ENCODE data around the gene SLC17A3.

SLC17A3 gene, protein sequence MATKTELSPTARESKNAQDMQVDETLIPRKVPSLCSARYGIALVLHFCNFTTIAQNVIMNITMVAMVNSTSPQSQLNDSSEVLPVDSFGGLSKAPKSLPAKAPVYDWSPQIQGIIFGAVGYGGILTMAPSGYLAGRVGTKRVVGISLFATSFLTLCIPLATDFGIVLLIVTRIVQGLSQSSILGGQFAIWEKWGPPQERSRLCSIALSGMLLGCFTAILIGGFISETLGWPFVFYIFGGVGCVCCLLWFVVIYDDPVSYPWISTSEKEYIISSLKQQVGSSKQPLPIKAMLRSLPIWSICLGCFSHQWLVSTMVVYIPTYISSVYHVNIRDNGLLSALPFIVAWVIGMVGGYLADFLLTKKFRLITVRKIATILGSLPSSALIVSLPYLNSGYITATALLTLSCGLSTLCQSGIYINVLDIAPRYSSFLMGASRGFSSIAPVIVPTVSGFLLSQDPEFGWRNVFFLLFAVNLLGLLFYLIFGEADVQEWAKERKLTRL

DNA sequence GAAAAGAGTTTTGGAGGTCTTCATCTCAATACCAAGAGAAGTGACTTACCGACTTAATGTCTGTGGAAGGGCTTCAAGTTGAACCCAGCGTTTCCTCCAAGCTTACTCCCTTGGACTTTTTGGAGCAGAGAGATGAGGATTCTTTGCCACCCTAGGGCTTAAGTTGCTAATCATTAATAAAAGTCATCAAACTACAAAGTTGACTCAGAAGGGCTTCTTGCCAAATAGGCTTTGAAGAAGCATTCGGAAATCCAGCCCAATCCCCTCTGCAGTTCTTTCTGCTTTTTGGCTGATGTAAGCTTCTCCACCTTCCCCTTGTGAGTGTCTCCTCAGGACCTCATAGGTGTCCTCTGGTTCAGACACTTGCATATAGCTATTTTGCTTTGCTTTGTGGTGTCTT is at the start of gene SLC17A3:
Gene SLC17A3, minus strand, starts transcription at position 126 of the 400 bp plus-strand sequence. CDS start 5,856 bp downstream, outside the sequence.
- DNase-seq = no peak

DNA sequence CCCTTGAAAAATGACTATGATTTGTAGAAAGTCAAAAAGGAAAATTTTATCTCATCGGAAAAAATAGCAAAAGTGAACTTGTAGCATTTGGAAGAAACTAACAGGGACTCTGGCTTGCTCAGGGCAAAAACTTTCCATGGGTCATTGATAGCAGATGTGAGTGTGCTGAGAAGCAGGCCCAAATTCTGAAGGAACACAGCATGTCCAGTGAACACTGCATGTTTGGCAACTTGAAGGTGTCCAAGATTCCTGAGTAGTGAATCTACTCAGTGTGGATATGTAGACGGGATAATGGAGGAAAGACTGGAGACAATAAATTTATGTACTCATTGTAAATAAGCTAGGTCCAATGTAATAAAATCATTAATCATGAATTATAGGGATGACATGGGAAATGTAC is 48.3 kb upstream of the SLC17A3 start:
- no peak for DNase-seq

DNA sequence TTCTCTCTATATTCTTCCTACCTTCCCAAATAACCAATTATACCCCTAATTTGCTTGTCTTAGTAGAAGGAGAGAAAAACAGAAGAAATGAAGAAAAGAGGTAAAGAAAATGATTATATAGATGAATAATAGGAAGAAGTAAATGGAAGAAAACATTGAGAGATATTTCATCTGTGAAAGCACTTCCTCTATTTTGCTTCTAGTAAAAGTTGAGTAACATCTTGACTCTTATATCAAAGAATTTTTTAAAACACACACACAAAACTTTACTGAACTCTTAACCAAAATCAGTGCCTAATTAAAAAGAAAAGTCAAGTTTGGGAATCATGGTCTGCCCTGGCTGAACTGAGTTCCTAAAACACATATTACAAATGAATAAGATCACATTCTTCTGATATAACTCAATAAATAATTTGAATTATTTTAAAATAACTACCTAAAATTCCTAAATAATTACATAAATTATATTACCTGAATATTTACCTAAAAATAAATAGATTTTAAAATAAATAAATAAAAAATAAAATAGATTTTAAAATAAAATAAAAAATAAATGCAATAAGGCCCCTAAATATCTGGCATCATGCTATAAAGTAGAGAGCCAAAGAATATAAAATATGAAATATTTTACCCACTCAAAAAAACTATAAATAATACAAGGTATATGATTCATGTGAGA is 47.6 kb upstream of the SLC17A3 start:
- no peak for DNase-seq

DNA sequence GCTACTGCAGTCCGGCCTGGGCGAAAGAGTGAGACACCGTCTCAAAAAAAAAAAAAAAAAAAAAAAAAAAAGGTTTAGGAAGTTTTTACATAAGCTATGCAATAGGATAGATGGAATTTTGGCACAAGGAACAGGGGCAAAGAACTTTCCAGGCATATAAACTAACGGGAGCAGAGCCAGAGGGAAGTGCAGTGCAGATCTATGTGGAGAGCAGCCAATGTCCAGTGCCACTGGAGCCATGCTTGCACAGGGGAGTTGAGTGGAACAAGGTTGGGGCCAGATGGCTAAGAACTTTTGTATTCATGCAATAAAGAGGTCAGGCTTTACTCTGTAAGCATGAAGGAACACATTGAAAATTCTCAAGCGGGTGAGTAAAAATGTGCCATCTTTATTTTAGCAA is 45.6 kb upstream of the SLC17A3 start:
- no peak for DNase-seq

DNA sequence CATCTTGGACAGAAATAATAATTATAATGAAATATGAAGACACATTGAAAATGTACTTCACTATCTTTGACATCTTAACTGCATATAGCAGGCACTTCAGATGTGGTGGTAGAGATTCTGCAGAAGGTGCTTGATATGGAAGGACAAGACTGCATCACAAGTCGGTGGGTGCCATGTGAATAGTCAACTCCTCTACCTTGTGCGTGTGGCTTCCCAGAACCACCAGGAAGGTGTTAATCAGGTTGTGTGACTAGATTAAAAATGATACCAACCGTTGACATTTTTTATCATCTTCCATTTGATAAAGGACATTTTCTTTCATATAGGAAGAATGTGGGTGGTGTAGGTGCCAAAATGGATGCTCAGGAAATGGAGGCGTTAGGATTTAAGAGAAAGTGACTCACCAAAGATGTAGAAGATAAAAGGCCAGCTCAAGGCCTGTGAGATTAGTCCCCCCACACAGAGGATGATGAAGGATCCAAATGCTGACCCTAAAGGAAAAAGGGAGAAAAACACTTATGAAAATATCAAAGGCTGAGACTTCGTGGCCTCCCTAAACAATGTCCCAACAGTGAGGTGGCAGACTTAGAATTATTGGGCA is 44.1 kb upstream of the SLC17A3 start:
- no peak for DNase-seq

DNA sequence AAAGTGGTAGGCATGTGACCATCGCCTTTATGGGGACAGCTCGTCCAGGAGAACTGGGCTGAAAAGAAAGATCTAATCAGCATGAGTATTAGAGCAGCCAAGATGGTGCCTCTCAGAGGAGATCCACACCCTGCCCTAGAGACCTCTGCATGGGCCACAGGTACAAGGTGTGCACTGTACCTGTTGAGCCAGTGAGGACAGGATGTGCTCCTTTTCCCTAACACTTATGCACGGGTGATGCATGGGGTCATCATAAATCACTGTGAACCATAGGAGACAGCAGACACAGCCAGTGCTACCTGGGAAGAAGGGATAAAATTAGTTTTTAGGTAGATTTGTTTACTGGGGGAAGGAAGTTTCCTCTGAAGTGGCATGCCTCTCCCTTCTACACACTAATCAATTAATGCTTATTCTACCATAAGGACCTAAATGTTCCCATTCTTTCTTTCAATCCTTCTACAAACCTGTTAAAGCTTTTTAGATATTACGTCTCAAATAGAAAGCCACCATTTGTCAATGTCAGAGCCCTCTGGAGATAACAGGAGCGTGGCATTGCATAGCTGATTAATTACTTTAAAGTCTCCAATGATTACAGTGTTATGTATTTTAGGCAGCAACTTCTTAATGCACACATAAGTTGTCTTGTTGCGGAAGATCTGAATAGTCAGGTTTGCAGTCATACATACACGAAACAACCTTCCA is 42.9 kb upstream of the SLC17A3 start:
- no peak for DNase-seq

DNA sequence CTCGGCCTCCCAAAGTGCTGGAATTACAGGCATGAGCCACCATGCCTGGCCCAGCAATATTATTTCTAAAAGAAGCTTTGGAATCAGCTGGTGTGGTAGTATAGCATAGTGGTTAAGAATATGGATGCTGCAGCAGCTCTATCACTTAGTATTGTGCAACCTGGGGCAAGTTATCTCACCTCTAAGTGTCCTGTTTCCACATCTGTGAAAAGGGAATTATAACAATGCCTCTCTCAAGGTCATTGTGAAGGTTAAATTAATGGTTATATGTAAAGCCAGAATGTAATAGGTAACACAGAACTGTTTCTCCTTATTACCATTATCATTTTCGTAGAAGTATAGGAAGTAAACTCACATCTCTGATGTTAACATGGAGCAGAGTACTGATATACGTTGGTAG is 42.3 kb upstream of the SLC17A3 start:
- DNase-seq = no peak

DNA sequence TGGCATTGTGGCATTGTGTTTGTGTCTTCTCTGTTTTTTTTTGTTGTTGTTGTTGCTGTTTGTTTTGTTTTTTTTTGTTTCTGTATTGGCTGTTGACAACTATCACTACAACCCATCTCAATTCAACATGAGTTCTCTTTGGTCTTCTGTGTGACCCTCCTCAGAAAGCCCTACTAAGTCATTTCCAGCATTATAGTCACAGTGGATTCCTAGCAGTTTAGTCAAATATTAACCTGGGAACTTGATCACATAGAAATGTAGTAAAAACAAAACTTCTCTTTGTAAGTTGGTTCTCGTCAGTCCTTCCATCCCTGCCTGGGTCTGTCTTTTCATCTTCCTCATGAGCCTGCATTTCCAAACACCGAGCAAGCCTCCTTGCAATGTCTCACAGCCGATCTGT is 39.7 kb upstream of the SLC17A3 start:
- no peak for DNase-seq

DNA sequence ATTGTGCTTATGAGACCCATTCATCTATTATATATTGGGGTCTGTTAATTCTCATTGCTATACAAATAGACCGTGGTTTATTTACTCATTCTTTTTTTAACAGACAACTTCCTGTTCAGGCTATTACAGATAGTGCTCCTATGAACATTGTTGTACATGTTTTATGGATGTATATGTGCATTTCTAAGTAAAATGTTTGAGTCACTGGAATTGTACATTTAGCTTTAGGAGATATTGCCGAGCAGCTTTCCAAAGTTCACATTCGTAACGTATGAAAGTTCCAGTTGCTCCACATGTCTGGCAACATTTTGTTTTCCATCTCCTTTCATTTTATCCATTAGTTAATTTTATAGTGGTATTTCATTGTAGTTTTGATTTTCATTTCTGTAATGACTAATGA is 37.3 kb upstream of the SLC17A3 start:
- DNase-seq = no peak

DNA sequence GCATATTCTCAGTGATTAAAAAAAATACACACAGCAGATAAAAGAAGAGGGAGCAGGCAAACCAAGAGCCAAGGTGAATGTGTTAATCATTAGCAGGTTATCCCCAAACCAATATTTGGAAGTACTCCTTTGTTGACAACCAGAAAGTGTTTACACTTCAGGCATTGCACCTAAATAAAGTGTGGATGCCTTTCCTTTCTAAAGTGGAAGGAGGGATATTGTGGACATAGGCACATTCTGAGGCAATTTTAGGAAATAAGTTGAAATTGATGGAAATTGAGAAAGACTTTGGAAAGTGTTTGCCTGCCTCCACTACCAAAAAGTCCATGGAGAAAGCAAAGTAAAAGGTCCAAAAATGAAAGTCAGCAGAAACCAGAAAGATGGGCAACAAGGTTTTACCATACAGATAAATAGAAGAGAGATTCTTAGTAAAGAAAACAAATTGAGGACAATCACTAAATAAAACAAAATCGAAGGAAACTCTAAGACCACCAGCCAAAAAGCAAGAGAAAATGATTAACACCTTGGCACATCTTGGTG is 33.5 kb upstream of the SLC17A3 start:
- DNase-seq = no peak

DNA sequence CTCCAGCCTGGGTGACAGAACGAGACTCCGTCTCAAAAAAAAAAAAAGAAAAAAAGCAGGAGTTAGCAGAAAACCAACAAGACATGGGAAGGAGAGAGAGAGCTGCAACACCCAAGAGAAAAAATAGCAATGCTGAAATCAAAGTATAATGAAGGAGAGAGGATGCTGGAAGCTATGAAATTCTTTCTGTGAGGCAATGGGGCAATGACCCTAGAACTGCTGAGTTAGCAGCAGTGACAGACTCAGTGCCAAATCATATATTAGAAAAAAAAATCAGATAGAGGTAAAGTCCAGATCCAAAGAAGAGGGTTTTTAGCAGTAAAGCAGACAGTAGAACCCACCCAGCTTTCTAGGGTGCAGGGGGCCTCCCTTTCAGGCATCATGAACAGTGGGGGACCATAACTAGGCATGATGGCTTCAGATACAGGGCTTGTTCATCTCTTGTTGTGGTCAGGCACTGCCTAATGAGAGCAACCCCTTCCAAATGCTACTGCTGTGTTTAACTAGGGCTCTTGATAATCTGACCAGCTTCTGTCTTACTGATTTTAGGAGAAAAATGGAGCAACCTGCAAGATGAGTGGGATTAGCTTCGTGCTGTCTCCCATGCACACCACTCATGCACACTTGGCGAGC is 29.5 kb upstream of the SLC17A3 start:
- no peak for DNase-seq

DNA sequence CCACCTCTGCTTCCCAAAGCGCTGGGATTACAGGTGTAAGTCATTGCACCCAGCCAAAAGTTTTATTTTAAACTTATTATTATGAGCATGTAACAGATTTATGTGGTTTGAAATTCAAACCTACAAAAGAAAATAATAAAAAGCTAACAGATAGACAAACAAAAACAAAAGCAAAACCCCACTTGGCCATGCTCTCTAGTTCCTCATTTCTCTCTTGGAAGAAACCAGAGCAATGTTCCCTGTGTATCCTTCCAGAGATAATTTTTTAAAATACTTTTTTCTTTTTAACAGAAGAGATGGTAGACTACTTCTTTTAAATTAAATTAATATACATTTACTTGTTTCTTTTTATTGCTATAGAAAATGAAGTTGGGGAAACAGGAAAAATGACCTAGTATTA is 28.0 kb upstream of the SLC17A3 start:
- no peak for DNase-seq

DNA sequence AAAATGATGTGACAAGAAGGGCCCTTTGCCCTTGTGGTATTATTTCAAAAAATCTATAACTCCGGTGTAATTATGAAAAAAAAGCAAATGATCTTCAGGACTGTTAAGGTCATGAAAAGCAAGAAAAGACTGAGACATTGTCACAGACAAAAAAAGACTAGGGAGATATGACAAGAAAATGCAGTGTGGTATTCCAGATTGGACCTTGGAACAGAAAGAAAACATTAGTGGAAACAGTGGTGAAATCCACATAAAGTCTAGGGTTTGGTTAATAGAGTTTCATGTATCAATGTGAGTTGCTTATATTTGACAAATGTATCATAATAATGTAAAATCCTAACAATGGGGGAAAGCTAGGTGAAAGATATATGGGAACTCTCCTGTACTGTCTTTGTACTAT is 26.8 kb upstream of the SLC17A3 start:
- no peak for DNase-seq

DNA sequence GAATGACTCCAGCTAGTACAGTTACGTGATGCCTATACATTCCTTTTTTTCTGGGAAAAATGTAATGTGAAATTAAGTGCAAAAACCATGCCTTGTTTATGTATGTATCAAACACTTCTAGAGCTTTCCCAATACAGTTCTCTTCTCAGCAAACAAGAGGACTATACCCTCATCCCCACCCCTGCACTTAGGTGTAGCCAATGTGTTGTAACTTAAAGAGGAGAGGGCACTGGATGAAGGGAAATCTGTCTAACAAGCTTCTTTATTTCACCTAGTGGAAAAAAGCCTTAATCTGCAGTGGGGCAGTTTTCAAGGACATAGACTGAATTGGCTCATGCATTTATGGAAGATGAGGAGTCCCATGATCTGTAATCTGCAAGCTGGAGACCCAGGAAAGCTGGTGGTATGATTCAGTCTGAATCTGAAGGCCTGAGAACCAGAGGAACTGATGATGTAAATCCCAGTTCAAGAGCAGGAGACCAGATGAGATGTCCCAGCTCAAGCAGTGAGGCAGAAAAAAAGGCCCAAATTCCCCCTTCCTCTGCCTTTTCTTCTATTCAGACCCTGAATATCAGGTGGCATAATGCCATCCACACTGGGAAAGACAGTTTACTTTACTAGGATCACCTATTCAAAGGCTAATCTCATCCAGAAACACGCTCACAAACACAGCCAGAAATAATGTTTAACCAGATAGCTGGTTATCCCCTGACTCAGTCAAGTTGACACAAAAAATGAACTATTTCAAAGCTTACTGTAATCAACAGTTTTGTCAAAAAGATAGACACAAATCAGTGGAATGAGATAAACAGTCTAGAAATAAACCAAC is 25.8 kb upstream of the SLC17A3 start:
- no peak for DNase-seq

DNA sequence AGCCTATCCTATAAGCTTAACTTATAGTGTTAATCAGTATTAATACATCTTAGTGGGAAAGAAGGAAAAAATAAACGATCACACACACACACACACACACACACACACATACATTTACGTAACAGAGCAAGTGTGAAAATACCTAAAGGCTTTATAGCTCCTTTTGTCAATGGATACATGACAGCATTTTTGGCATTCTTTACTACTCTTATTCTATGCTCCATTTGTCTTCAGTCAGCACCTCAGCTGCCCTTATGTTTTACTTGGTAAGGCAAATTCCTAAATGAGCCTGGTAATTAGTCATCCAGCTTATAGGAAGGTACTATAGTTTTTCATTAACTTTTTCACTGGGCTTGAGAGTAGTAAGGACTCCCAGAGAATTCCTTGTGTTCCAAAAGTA is 25.1 kb upstream of the SLC17A3 start:
- DNase-seq = no peak

DNA sequence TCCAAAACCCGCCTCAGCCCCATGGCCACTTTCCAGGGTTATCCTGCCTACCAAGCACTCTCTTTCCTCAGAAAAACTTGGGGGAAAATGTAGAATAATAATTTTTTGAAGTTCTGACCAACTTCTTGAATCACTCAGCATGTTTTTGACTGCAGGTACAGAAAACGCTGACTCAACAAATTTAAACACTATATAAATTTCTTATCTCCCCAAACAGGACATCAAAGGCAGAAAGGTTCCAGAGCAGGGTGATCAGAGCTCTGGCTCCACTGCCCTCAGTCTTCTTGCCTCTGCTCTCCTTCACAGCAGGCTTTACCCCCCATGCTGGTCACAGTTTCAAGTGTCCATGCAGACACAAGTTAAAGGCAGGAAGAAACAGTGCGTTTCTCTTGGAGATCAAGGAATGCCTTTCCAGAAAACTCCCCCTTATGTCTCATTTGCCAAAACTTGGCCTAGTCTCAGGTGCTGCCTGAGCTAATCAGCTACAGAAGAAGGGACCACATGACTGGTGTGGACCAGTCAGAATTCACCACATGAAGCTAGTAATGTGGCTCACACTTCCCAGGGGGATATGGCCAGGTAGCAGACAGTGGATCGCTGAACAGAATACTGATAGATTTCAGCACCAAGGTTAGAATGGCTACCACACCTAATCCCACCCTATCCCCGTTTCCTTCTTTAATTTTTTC is 24.4 kb upstream of the SLC17A3 start:
- DNase-seq = no peak

DNA sequence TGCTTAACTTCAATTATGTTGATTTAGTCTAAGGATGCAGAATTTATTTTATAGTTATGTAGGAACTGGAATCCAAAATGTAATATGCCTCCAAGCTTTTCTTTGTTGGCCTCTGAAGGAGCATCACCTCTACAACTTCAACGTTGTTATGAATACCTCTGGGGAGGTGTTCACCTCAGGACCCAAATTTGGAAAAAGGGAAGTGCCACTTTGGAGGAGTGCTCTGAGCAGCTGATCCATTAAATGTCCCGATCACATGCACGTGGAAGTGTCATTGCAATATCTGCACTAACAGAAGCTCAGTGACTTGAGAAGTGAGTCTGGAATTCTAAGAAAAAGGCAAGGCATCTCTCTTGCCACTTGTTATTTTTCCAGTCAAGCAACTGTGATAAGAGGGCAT is 22.2 kb upstream of the SLC17A3 start:
- no peak for DNase-seq

DNA sequence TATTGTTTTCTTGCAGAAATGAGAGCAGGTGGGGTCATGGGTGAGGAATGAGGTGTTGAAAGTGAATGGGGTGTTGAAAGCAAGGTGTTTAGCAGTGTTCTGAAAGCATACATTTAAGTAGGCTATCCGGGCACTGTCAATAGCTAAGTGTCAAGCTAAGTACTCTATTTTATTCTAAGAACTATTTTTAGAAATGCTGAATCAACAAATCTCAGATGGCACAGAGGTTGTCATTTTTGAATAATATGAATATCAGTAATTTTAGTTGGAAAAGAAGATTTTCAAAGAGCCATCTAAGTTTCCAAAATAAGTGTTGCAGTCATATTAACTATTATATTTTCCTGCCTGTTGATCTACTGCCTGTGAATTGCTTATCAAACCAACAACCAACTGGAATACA is 21.7 kb upstream of the SLC17A3 start:
- no peak for DNase-seq

DNA sequence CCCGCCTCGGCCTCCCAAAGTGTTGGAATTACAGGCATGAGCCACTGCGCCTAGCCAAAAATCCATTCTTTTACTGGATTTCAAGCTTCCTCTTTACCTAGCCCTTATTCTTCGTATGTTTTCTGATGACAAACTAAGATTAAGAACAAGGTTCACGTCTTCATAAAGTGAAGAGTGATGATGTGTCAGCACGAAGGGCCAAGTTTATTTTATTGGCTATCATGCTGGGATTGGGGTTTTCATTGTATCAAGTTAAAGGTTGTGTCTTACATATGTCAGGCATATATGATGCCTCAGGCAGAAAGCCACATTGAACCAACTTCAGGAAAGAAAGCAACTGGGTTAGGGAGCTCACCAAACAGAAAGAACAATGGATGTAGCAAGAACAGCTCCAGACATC is 19.7 kb upstream of the SLC17A3 start:
- no peak for DNase-seq

DNA sequence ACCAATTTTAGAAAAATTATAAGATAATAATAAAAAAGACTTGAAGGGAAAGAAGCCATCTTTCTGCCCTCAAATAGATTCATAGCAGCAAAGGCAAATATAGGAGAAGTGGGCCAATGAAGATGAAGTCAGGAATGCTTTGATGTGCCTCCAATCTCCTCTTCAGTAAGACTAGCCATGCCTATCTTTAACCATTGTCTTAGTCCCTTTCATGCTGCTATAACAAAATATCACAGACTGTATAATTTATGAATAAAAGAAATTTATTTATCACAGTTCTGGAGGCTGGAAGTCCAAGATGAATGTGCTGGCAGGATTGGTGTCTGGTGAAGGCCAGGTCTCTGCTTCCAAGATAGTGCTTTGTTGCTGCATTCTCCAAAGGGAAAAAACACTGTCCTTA is 18.8 kb upstream of the SLC17A3 start:
- no peak for DNase-seq
